ENCODE results near the gene PLBD2.

PLBD2 gene

DNA sequence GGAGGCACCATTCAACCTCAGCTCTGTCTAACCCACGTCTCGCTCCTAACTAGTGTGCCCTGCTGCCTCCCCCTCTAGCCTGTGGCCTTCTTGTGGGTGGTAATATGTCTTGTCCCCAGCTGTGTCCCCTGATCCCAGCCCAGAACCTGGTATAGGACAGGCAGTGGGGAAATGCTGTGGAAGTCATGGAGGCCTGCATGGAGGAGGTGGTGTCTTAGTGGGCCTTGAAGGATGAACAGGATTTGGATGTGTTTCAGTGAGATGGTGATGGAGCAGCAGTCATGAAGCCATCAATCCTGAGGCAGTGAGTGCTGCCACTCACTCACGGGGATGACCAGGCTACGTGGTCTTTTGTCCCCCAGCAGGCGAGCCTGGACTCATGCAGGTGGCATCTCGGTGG lies 13.4 kb downstream of the PLBD2 start:
- DNase-seq = no peak

DNA sequence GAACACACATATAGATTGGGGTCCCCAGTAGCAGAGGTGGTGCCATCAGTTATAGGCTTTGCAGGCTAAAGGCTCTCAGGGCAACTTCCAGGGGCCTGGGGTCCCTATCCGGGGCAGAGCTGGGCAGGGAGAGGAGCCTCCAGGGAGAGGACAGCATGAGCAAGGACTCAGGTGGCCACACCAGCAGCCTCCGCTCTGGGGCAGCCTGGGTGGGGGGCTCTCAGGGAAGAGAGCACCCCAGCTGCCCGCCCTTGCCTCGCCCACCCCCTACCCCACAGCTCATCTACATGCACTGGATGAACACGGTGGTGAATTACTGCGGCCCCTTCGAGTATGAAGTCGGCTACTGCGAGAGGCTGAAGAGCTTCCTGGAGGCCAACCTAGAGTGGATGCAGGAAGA lies 14.0 kb downstream of the PLBD2 start:
- DNase-seq = no peak

DNA sequence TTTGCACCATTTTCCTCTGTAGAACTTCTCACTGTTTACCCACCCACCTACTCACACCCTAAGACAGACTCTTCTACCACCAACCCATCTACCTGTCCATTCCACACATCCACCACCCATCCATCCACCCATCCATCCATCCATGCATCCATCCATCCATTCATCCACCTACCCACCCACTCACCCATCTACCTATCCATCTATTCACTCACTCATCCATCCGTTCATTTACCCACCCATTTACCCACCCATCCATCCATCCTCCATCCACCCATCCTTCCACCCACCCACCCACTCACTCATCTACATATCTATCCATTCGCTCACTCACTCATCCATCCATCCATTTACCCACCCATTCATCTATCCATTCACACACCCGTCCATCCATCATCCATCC lies 15.1 kb downstream of the PLBD2 start:
- DNase-seq = no peak

DNA sequence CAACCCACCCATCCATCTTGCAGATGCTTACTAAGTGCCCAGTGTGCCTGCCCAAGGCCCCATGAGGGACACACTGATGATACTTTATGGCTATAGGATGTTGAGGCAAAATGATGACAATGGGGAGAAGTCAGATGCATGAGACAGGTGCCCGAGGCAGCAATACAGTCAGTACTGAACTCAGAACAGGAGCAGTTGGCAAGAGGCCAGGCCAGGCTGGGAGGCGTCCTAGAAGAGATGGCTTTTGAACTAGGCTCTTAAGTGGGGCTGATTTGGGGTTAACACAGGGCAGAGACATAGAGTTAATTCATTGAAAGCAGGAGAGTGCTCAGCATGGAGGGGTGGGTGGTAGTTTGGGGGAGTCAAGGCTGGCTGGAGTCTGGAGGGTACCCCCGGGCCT lies 15.6 kb downstream of the PLBD2 start:
- no peak for DNase-seq

DNA sequence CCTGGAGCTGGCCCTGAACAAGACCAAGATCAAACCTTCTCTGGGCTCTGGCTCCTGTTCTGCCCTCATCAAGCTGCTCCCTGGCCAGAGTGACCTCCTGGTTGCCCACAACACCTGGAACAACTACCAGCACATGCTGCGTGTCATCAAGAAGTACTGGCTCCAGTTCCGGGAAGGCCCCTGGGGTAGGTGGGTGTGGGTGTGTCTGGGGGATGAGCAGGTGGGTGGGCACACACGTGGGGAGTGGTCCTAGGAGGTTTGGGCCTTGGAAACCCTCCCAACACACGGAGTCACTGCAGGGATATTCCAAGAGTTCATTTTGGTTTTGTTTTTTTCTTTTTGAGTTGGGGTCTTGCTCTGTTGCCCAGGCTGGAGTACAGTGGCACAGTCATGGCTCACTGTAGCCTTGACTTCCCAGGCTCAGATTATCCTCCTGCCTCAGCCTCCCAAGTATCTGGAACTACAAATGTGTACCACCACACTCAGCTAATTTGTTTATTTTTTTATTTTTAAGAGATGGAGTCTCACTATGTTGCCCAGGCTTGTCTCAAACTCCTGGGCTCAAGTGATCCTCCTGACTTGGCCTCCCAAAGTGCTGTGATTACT lies 16.5 kb downstream of the PLBD2 start:
- DNase-seq = no peak

DNA sequence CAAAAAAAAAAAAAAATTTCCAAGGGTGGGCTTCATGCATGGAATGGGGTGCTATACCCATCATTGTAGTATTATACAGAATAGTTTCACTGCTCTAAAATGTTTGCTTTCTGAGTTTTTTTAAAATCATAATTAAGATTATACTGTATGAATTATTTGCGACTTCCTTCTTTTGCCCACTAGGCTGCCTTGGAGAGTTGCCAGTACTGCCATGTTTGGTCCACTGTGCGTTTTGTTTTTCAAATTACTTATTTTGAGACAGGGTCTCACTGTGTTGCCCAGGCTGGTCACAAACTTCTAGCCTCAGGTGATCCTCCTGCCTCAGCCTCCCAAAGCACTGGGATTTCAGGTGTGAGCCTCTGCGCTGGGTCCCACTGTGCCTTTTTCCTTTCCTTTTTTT lies 19.9 kb downstream of the PLBD2 start:
- DNase-seq = no peak

DNA sequence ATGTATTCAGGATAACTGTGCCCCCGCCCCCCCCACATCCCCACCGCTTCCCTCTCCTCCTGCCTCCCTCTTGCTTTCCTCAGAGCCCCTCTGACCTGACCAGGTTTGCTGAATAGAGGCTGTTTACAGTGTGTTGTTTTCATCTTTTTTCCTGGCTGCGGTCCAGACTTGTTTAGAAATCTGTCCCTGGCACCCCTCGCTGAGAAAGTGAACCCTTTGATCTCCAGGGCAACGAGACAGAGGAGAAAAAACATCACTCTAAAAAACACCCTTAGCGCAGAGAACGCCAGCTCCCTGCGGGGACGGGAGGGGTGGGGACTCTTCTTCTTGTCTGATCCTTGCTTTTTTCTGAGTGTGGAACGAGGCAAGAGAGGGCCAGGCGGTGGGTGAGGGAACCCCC lies 22.8 kb downstream of the PLBD2 start:
- no peak for DNase-seq

DNA sequence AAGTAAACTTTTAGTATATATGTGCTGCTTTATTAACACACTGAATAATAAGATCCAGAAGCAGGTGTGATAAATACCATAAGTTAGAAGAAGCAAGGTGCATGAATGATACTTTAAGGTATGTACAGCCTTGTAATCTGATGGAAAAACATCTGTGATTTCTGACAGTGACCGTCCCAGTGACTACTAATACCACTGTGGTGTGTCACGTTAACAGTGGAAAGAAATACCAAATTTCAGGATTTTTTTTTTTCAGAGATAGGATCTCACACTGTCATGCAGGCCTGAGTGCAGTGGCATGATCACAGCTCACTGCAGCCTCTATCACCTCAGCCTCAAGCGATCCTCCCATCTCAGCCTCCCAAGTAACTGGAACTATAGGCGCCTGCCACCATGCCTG lies 23.8 kb downstream of the PLBD2 start:
- no peak for DNase-seq

DNA sequence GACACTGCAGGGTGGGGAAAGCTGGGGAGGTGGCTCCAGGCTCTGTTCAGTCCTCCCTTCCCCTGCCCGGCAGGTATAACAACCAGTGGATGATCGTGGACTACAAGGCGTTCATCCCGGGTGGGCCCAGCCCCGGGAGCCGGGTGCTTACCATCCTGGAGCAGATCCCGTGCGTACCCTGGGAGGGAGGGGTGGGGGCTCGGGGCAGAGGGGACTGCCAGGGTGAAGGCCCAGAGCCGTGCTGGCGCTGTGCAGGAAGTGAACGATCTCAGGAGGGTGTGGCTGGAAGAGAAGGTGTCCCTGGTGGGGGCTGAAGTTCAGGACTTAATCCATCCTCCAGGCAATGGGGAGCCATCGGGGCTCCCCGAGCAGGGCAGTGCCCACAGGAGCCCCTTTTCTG lies 26.4 kb downstream of the PLBD2 start:
- no peak for DNase-seq

DNA sequence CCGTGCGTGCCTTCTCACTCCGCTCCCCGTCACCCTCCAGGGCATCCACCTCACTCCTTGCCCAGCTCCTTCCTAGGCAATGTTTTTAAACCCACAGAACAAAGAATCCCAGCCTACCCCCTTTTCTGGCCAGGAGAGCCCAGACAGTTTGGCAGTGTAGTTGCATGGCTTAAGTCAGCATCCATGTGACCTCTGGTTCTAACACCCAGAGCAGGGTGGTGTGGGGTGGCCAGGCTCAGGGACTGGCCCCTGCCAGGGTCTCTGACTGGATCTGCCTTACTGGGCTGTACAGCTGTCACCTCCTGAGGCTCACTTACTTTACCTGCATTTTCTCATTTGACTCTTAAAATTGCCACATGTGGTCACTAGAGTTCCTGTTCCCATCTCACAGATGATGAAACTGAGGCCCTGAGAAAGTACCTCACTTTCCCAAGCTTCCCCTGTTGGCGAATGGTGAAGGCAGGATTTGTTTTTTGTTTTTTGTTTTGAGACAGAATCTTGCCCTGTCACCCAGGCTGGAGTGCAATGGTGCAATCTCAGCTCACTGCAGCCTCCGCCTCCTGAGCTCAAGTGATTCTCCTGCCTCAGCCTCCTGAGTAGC lies 27.0 kb downstream of the PLBD2 start:
- no peak for DNase-seq

DNA sequence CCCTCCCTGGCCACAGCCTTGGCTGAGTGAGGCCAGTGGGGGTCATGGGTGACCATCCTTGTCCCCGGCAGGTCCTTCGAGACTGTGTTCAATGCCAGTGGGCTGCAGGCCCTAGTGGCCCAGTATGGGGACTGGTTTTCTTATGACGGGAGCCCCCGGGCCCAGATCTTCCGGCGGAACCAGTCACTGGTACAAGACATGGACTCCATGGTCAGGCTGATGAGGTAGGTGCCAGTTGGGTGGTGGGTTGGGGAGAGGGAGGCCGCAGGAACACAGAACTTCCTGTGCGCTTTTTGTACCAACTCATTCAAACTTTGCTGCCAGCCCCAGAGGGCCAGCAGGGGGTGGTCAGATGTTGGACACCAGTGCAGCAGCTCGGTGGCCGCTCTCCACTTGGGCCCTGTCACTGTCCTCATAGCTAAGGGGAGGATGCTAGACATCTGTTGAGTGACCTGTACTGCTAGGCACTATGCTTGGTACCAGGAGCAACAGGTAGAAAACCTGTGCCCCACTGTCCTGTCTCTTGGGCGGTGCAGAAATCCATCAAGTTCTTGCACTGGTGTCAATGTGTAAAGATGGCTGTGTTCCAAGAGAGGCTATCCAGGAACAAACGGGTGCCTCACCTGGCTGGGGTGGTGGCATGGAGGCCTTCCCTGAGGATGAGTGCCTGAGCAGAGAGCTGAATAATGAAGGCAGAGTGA lies 28.6 kb downstream of the PLBD2 start:
- DNase-seq = no peak

DNA sequence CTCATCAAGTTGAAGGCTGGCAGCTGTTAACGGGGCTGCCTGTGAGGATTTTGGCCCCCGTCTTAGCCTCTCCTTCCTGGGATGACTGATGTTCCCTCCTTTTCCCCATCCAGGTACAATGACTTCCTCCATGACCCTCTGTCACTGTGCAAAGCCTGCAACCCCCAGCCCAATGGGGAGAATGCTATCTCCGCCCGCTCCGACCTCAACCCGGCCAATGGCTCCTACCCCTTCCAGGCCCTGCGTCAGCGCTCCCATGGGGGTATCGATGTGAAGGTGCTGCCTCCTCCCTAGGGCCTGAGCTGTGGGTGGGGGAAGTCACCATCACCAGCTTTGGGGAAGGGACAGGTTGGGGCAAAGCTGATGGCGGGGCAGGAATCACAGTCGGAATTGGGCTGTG lies 29.2 kb downstream of the PLBD2 start:
- DNase-seq = no peak

DNA sequence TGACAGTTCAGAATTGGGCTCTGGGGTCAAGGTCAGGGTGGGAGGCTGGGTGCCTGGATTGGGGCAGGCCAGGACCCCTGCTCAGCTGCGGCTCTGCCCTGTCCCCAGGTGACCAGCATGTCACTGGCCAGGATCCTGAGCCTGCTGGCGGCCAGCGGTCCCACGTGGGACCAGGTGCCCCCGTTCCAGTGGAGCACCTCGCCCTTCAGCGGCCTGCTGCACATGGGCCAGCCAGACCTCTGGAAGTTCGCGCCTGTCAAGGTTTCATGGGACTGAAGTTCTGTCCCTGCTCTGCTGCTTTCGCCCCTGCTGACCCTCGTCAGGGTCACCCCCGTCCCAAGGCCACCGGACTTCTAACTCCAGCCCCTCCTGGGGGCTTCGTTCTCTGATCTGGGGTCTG lies 30.0 kb downstream of the PLBD2 start:
- DNase-seq = no peak

DNA sequence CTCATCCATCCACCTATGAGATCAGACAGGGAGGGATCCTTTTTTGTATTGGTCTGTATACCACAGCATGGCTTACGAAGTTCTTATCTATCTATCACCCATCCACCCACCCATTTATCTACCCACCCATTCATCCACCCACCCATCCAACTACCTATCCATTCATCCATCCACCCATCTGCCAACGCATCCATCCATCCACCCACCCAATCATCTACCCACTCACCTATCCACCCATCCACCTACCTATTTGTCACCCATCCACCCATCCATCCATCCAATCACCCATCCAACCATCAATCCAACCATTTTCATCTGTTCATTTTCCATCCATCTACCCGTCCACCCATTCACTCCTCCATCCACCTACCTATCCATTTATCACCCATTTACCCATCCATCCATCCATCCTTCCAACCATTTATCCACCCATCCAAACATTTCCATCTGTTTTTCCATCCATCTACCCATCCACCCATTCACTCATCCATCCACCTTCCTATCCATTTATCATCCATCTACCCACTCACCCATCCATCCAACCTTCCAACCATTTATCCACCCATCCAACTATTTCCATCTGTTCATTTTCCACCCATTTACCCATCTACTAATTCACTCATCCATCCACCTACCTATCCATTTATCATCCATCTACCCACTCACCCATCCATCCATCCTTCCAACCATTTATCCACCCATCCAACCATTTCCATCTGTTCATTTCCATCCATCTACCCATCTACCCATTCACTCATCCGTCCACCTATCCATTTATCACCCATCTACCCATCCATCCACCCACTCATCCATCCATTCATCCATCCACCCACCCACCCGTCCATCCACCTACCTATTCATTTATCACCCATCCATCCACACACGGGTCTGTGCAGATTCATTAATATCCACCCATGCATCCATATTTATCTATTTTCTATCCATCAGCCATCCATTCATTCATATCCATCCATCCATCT lies 32.0 kb downstream of the PLBD2 start:
- DNase-seq = no peak

DNA sequence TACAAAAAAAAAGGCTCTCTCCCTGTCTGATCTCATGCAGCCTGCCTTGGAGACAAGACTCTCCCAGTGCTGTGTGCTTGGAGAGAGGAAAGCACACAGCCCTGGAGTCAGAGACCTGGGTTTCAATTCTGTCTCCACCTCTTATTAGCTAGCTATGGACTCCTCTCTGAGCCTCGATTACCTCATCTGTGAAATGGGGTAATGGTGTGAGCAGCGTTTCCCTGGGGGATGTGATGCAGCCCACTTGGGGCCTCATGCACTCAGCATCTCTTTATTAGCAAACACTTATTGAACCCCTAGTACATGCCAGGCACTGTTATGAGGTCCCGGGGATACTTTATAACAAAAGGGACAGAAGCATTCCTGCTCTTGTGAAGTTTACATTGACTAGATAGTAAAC lies 32.8 kb downstream of the PLBD2 start:
- DNase-seq = no peak

DNA sequence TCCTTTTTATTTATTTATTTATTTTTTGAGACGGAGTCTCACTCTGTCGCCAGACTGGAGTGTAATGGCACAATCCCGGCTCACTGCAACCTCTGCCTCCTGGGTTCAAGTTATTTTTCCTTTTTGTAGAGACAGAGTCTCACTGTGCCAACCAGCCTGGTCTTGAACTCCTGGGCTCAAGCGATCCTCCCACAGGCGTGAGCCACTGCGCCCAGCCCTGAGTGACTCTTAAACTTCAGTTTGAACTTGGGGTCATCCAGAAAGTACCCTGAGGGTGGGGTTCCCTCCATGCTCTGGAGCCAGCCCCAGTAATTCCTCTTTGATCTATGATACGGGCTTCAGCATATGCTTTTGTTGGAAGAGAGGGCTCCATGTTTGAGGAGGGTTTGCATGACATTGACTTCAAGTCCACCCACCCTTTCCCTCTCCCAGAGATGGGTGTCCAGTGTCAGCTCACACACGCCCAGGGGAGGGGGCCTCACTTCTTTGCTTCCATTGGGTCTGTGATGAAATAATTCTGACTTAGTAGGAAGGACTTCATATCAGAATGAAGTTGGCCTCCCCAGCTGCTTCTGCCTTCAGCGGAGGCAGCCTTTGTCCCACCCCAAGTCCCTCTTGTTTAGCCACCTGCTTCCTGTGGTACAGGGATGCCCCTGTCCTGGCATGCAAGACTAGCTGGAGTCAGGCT lies 33.4 kb downstream of the PLBD2 start:
- no peak for DNase-seq

DNA sequence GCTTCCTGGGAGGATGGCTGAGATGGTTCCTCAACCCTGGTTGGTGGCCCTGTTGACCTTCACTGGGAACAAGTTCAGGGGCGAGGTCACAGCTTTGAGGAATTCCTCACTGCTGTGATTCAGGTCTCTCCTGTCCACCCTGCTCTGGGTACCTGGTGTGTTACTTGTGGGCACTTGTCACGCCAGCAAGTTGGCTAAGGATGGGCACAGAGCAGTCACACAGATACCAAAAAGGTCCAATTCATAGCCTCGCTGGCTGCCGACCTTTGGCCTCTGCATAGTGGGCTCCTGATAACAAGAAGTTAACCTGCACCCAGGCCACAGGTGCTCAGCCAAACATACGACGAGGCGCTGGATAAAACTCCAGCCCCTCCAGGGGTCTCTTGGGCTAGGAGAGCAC lies 34.1 kb downstream of the PLBD2 start:
- DNase-seq = no peak

DNA sequence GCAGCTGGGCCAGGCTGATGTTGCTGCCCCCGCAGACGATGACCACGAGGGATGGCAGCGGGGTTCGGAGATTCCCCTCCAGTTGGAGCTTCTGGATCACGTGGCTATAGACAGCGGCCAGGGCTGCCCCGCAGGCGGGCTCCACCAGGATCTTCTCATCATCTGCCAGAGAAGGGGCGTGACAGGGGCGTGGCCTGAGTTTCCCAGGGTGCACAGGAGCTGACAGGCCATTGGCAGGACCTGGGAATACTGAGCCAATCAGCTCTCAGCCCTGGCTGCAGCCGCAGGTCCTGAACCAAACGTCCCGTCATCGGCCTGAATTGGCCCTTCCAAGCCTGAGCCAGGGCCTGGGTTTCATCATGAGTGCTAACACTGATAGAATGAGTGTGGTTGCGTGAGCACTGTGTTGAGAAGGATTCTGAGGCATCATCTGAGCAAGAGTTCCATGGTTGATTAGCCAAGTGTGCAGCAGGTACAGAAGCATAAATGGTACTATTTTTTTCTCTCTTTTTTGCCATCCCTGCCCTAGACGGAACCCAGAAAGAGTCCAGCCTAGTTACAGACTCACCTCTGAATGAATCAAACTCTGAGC lies 34.7 kb downstream of the PLBD2 start:
- no peak for DNase-seq

DNA sequence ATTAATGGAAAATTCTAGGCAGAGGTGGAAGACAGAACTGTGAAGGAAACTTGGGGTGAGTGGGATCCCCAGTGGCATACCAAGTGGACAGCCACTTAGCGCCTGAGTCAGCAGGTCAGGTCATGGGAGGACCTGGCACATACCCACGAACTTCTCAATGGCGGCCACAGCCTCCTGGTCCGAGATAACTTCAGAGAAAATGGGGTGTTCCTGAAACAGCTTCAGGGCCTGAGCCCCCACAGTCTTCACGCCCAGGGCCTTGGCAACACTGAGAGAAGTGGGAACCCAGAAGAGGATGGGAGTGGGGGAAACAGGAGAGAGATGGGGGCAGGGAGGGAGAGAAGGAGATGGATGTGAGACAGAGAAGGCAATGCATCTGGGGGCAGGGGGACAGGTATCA lies 35.4 kb downstream of the PLBD2 start:
- DNase-seq = no peak

DNA sequence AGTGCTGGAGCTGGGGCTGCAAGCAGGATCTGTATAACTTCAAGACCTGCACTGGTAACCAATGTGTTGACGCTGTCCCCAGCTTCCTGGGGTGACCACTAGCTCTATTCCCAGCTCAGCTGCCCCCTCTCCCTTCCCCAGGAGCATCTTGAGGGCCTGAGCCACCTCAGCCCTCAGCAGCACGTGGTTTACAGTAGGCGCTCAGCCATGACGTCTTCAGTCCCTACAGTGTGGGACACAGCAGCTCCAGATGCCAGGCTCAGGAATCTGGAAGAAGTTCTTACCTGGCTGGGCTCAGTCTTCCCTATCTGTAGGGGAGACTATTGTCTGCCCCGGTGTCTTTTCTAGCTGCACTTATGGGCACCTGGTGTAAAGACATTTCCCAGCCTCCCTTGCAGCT lies 36.7 kb downstream of the PLBD2 start:
- no peak for DNase-seq

DNA sequence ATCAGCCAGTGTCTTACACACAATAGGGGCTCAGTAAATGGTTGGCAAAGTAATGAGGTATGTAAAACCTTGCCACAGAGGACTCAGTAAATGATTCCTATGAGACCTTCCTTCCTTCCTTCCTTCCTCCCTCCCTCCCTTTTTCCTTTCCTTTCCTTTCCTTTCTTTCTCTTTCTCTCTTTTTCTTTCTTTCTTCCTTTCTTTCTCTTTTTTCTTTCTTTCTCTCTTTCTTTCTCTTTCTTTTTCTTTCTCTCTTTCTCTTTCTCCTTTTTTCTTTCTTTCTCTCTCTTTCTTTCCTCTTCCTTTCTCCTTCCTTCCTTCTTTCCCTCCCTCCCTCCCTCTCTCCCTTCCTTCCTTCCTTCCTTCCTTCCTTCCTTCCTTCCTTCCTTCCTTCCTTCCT lies 37.8 kb downstream of the PLBD2 start:
- DNase-seq = no peak

DNA sequence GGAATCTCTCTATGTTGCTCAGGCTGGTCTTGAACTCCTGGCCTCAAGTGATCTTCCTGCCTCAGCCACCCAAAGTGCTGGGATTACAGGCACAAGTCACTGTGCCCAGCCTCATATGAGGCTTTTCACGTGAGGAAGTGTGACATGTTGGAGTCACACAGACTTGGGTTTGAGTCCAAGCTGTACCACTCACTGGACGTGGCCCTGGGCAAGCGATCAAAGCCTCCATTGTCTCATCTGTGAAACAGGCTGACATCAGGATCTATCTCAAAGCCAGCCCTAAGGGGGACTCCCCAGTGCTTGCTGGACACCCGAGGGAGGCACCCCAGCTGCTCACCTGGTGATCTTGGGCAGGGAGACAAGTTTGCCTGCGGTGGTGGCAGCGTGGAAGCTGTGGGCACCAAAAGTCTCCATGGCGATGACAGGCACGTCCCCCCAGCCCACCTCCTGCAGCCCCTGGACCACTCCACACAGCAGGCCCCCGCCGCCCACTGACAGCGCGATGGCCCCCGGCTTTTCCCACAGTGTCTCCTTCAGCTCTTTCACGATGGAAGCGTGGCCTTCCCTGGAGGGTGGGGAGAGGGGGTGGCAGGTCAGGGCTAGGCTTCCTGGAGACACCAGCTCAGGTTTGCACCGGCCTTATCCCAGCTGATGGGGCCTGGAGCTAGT lies 38.6 kb downstream of the PLBD2 start:
- DNase-seq = no peak
